Chondrocyte (in vitro differentiated cells): ENCODE results near the gene RABGAP1. TPM values are rescaled to one million over a fixed set of nuclear protein-coding genes. Genes with fewer than 3 reads are reported as not detected.
"Not testable (repeated sequence)": the region's sequence is repeated elsewhere in the genome, so short reads cannot be mapped to it uniquely, and the experiment has no call there.

Experiments used
- DNase-seq: peaks from one replicate; pipeline ENCODE4 v3.0.0; 2021; ENCODE audit warnings: mixed read lengths, low spot score
- H3K27ac Mint-ChIP-seq: one replicate; pipeline ENCODE4 v1.8.0; 2021; ENCODE audit warnings: mild to moderate bottlenecking, moderate library complexity, mixed read lengths; ENCODE audit not compliant: unreplicated experiment
- H3K27me3 Mint-ChIP-seq: 2 replicates; pipeline ENCODE4 v1.8.0; 2021; ENCODE audit warnings: low read depth, mixed read lengths
- H3K36me3 Mint-ChIP-seq: 2 replicates; pipeline ENCODE4 v1.8.0; 2021; ENCODE audit warnings: low read depth, mixed read lengths
- H3K4me1 Mint-ChIP-seq: 2 replicates; pipeline ENCODE4 v1.8.0; 2021; ENCODE audit warnings: low read depth, mild to moderate bottlenecking, mixed read lengths
- H3K4me3 Mint-ChIP-seq: one replicate; pipeline ENCODE4 v1.8.0; 2021; ENCODE audit warnings: mild to moderate bottlenecking, moderate library complexity, mixed read lengths; ENCODE audit not compliant: unreplicated experiment
- H3K9me3 Mint-ChIP-seq: 2 replicates; pipeline ENCODE4 v1.8.0; 2021; ENCODE audit warnings: low read depth, mixed read lengths
- long read RNA-seq: library from polyadenylated mRNA; stranded (forward); transcript quantifications from one replicate; pipeline ENCODE4 v2.0.0, GENCODE V29; 2021
- total RNA-seq: library from RNA; stranded (reverse); gene quantifications from 3 replicates; pipeline ENCODE4 v1.2.1, GENCODE V29; 2021
- TF ChIP-seq, protein P1 (sequence below): fragments of 200-600 bp; sonication (generic); IDR thresholded peaks from 2 replicates; pipeline ENCODE4 v1.5.0; 2021; ENCODE audit warnings: antibody characterized with exemption, mild to moderate bottlenecking, moderate library complexity

Gene RABGAP1
- 91.8 to 94.2 TPM (median 92.9 TPM) in 3 replicates for total RNA-seq
- long read RNA-seq, full-length matches to known transcripts, result 16 of 143 reads
- long read RNA-seq, partial matches to known transcripts, result 71 of 143 reads
- long read RNA-seq, other reads (novel, unspliced or antisense), result 56 of 143 reads

DNA sequence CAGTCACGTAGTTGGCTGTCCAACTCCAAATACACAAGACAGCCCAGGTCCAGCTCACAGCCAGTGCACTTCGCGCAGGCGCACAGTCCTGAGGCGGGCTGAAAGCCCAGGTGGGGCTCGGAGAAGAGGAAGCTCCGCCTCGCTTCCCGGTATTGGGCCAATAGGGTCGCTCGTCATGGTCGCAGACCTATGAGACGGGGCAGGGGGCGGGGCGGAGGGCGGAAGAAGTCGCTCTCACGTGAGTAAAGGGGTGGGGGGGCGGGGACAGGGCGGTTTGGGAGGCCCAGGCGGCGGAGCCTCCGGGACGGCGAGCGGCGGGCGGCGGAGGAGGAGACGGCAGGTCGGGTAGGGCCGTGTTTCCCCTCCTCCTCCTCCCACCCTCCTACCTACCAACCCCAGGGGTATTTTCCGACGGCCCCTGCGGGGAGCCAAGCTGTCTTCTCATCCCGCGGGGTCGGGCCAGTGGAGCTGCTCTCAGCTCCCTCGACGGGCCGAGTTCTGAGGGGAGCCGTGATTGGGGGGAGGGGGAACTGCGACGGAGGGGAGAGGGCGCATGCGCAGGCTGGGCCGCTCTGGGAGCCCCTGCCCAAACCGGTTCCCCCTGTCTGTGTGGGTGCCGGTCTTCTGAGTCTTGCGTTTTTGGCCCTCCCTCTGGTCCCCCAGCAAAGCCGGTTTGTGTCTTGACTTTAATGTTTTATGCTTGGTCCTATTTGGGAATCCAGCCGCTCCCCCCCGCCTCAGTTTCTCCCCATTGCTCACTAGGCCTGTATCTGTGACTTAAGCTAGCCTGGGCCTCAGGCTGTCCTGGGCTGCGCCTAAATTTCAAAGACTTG lies at the start of gene RABGAP1:
Gene RABGAP1 (plus strand): TSS at position 272 of the 833 bp plus-strand sequence. CDS start 16,040 bp downstream, outside the sequence.
- Mint-ChIP-seq H3K4me1 (peaks cover 54% of the 10 kb centered on the region), H3K9me3 (no peaks in the 10 kb centered on the region), H3K27me3 (no peaks in the 10 kb centered on the region), H3K36me3 (peaks cover 3% of the 10 kb centered on the region), H3K4me3 (peak within 1 kb of the TSS; percentile 93), H3K27ac (peak within 1 kb of the TSS; percentile 94)
- peak; percentile 99 for DNase-seq
- TF ChIP-seq, protein P1, sequence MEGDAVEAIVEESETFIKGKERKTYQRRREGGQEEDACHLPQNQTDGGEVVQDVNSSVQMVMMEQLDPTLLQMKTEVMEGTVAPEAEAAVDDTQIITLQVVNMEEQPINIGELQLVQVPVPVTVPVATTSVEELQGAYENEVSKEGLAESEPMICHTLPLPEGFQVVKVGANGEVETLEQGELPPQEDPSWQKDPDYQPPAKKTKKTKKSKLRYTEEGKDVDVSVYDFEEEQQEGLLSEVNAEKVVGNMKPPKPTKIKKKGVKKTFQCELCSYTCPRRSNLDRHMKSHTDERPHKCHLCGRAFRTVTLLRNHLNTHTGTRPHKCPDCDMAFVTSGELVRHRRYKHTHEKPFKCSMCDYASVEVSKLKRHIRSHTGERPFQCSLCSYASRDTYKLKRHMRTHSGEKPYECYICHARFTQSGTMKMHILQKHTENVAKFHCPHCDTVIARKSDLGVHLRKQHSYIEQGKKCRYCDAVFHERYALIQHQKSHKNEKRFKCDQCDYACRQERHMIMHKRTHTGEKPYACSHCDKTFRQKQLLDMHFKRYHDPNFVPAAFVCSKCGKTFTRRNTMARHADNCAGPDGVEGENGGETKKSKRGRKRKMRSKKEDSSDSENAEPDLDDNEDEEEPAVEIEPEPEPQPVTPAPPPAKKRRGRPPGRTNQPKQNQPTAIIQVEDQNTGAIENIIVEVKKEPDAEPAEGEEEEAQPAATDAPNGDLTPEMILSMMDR, result no peak

- H3K27me3 Mint-ChIP-seq, result no peaks in the 10 kb centered on the region
- H3K9me3 Mint-ChIP-seq, result no peaks in the 10 kb centered on the region
- no peak overlapping the region for H3K27ac Mint-ChIP-seq
- no peak for DNase-seq
- TF ChIP-seq, protein P1, result no peak
- no peak overlapping the region for H3K4me3 Mint-ChIP-seq
- peaks cover 41% of the 10 kb centered on the region for H3K4me1 Mint-ChIP-seq
- H3K36me3 Mint-ChIP-seq, result peaks cover 6% of the 10 kb centered on the region
These were observed 42.9 kb upstream of the RABGAP1 start for GRCh38 chr9:122897969-122898368.

- no peak for DNase-seq
- H3K27me3 Mint-ChIP-seq, result no peaks in the 10 kb centered on the region
- H3K9me3 Mint-ChIP-seq, result no peaks in the 10 kb centered on the region
- no peak overlapping the region for H3K4me3 Mint-ChIP-seq
- H3K27ac Mint-ChIP-seq, result peak overlapping the region; percentile 49
- H3K36me3 Mint-ChIP-seq, result peaks cover 1% of the 10 kb centered on the region
- peaks cover 56% of the 10 kb centered on the region for H3K4me1 Mint-ChIP-seq
- TF ChIP-seq, protein P1, result no peak
These were observed 40.0 kb upstream of the RABGAP1 start for GRCh38 chr9:122900791-122901190.

DNA sequence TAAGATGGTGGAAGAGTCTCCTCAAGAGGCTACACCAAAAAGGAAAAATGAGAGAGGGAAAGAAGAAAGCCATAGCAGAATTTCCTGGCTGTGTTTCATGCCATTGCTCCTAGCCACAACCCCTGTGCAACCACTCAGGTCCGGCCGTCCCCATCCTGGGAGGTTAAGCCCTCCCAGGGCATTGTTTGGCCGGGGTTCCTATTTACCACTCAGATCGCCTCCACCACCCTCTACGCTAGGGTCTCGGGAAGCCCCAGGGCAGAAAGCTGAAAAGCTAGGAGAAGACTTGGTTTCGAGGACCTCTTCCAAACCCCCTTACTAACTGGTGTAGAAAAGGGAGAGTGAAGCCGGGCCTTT lies 36.4 kb upstream of the RABGAP1 start:
- DNase-seq, result no peak
- Mint-ChIP-seq H3K4me3 (peak overlapping the region; percentile 88), H3K36me3 (peaks cover 2% of the 10 kb centered on the region), H3K9me3 (no peaks in the 10 kb centered on the region), H3K4me1 (peaks cover 41% of the 10 kb centered on the region), H3K27ac (peak overlapping the region; percentile 93), H3K27me3 (no peaks in the 10 kb centered on the region)
- TF ChIP-seq, protein P1, result no peak

- H3K27me3 Mint-ChIP-seq, result no peaks in the 10 kb centered on the region
- peaks cover 37% of the 10 kb centered on the region for H3K4me1 Mint-ChIP-seq
- peaks cover 3% of the 10 kb centered on the region for H3K36me3 Mint-ChIP-seq
- TF ChIP-seq, protein P1, result peak; percentile 25
- H3K9me3 Mint-ChIP-seq, result no peaks in the 10 kb centered on the region
- peak within 1 kb of the TSS; percentile 88 for H3K4me3 Mint-ChIP-seq
- peak within 1 kb of the TSS; percentile 96 for H3K27ac Mint-ChIP-seq
- peak; percentile 99 for DNase-seq
These were observed 35.8 kb upstream of the RABGAP1 start, which contains the start of gene RC3H2 for GRCh38 chr9:122904823-122905710. TSS of gene RC3H2 (minus strand) at chr9:122905359. CDS start at chr9:122897509, 7,850 bp downstream.

- H3K9me3 Mint-ChIP-seq, DNase-seq, H3K27ac Mint-ChIP-seq, H3K4me3 Mint-ChIP-seq, H3K27me3 Mint-ChIP-seq, H3K36me3 Mint-ChIP-seq: not testable (repeated sequence)
- peaks cover 31% of the 10 kb centered on the region for H3K4me1 Mint-ChIP-seq
These were observed 34.7 kb upstream of the RABGAP1 start for GRCh38 chr9:122906122-122906521.
